ENCODE results near the gene LRPPRC.
"Not testable (repeated sequence)": the region's sequence is repeated elsewhere in the genome, so short reads cannot be mapped to it uniquely, and the experiment has no call there.

The LRPPRC gene

DNA sequence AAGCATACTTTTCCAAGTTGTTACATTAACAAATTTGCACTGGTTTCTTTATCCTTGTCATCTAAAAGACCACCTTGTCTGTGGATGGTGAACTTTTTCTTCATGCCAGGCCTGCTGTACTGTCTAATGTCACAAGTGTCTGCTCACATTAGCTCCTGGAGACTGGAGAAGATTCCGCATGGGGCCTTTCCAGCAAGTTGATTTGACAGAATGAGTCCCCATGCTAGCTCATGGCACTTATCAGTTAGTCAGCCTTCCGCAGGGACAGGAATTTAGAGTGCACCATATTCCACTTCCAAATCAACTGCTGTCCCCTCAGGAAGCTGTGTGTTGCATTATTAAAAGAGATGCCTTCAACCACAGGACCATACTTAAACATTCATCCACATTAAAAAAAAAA is 41.4 kb upstream of the LRPPRC start:
- ATAC-seq (ENCODE audit: low read depth): no peak
- H3K4me1 ChIP-seq (ENCODE audit: insufficient read depth, poor library complexity, severe bottlenecking): no peaks in the 10 kb centered on the region
- no peak overlapping the region for H3K4me3 ChIP-seq (ENCODE audit: severe bottlenecking)
- no peak for TF ChIP-seq CTCF (IDR thresholded peaks at IDR 0.05; ENCODE audit: poor library complexity, severe bottlenecking)
- no peak for DNase-seq (ENCODE audit: low spot score)
- H3K9me3 ChIP-seq (ENCODE audit: severe bottlenecking): no peaks in the 10 kb centered on the region
- no peaks in the 10 kb centered on the region for H3K36me3 ChIP-seq (ENCODE audit: low read depth)
- no peak overlapping the region for H3K27ac ChIP-seq (ENCODE audit: poor library complexity, severe bottlenecking)
- H3K27me3 ChIP-seq (ENCODE audit: insufficient read depth, poor library complexity, severe bottlenecking): no peaks in the 10 kb centered on the region

GRCh38 chr2:44033947-44034346 is 38.2 kb upstream of the LRPPRC start:
- no peaks in the 10 kb centered on the region for H3K27me3 ChIP-seq (ENCODE audit: insufficient read depth, poor library complexity, severe bottlenecking)
- no peak overlapping the region for H3K27ac ChIP-seq (ENCODE audit: poor library complexity, severe bottlenecking)
- no peak overlapping the region for H3K4me3 ChIP-seq (ENCODE audit: severe bottlenecking)
- no peak for DNase-seq (ENCODE audit: low spot score)
- no peaks in the 10 kb centered on the region for H3K4me1 ChIP-seq (ENCODE audit: insufficient read depth, poor library complexity, severe bottlenecking)
- no peaks in the 10 kb centered on the region for H3K36me3 ChIP-seq (ENCODE audit: low read depth)
- ATAC-seq (ENCODE audit: low read depth): no peak
- no peak for TF ChIP-seq CTCF (IDR thresholded peaks at IDR 0.05; ENCODE audit: poor library complexity, severe bottlenecking)
- no peaks in the 10 kb centered on the region for H3K9me3 ChIP-seq (ENCODE audit: severe bottlenecking)

DNA sequence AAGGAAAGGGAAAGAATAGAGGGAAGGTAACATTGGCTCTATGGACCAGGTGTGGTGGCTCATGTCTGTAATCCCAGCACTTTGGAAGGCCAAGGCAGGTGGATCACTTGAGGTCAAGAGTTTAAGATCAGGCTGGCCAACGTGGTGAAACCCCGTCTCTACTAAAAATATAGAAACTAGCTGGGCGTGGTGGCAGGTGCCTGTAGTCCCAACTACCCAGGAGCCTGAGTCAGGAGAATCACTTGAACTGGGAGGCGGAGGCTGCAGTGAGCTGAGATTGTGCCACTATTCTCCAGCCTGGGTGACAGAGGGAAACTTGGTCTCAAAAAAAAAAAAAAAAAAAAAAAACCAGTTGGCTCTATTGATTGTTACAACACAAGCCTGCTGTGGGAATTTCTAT is 31.3 kb upstream of the LRPPRC start:
- H3K27me3 ChIP-seq (ENCODE audit: insufficient read depth, poor library complexity, severe bottlenecking); H3K36me3 ChIP-seq (ENCODE audit: low read depth); H3K27ac ChIP-seq (ENCODE audit: poor library complexity, severe bottlenecking); DNase-seq (ENCODE audit: low spot score); H3K9me3 ChIP-seq (ENCODE audit: severe bottlenecking); H3K4me1 ChIP-seq (ENCODE audit: insufficient read depth, poor library complexity, severe bottlenecking); H3K4me3 ChIP-seq (ENCODE audit: severe bottlenecking); ATAC-seq (ENCODE audit: low read depth): not testable (repeated sequence)

DNA sequence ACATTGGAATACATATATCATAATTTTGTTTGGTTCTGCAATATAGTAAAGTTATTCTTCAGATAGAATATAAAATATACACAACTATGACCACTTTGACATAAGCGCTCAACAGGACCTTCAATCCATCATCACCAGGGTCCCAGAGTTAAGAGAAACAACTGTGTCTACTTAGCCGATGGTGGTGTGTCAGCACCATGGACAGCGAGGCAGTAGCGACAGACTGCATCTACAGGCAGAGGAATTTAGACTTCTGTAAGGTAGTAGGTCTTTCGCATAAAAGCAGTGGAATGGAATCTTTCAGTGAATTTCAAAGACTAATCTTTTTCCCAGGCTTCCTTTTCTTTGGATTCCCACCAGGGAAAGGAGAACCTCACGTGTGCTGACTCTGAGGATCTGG is 20.5 kb upstream of the LRPPRC start:
- Histone ChIP-seq H3K36me3 (ENCODE audit: low read depth) (no peaks in the 10 kb centered on the region), H3K4me1 (ENCODE audit: insufficient read depth, poor library complexity, severe bottlenecking) (no peaks in the 10 kb centered on the region), H3K27ac (ENCODE audit: poor library complexity, severe bottlenecking) (no peak overlapping the region), H3K4me3 (ENCODE audit: severe bottlenecking) (no peak overlapping the region), H3K9me3 (ENCODE audit: severe bottlenecking) (no peaks in the 10 kb centered on the region), H3K27me3 (ENCODE audit: insufficient read depth, poor library complexity, severe bottlenecking) (no peaks in the 10 kb centered on the region)
- DNase-seq (ENCODE audit: low spot score): no peak
- peak; percentile 51; the same call in 1 of the 3 replicates for ATAC-seq (ENCODE audit: low read depth)
- no peak for TF ChIP-seq CTCF (IDR thresholded peaks at IDR 0.05; ENCODE audit: poor library complexity, severe bottlenecking)

DNA sequence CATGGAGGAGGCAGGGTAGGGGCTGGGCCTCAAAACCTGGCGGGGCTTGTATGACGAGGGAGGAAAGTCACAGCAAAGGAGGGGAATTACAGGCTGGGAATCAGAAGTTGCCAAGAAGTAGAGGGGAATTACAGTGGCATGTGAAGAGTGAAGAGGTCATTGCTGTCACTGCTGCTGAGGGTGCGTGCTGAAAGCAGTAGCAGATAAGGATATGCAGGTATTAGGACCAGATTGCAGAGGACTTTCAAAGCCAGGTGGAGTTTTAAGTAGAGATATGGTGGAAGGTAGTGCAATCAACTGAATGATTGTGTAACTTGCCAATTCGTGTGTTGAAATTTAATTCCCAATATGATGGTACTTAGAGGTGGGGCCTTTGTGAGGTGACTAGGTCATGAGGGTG is 19.4 kb upstream of the LRPPRC start:
- H3K4me1 ChIP-seq (ENCODE audit: insufficient read depth, poor library complexity, severe bottlenecking): no peaks in the 10 kb centered on the region
- no peaks in the 10 kb centered on the region for H3K9me3 ChIP-seq (ENCODE audit: severe bottlenecking)
- no peak overlapping the region for H3K27ac ChIP-seq (ENCODE audit: poor library complexity, severe bottlenecking)
- ATAC-seq (ENCODE audit: low read depth) (no peak), DNase-seq (ENCODE audit: low spot score) (no peak)
- H3K27me3 ChIP-seq (ENCODE audit: insufficient read depth, poor library complexity, severe bottlenecking): no peaks in the 10 kb centered on the region
- TF ChIP-seq CTCF (IDR thresholded peaks at IDR 0.05; ENCODE audit: poor library complexity, severe bottlenecking): no peak
- H3K36me3 ChIP-seq (ENCODE audit: low read depth): no peaks in the 10 kb centered on the region
- H3K4me3 ChIP-seq (ENCODE audit: severe bottlenecking): no peak overlapping the region

GRCh38 chr2:44013205-44013604 is 17.4 kb upstream of the LRPPRC start:
- H3K36me3 ChIP-seq (ENCODE audit: low read depth); H3K9me3 ChIP-seq (ENCODE audit: severe bottlenecking); H3K27ac ChIP-seq (ENCODE audit: poor library complexity, severe bottlenecking); ATAC-seq (ENCODE audit: low read depth); DNase-seq (ENCODE audit: low spot score); H3K27me3 ChIP-seq (ENCODE audit: insufficient read depth, poor library complexity, severe bottlenecking); H3K4me3 ChIP-seq (ENCODE audit: severe bottlenecking); H3K4me1 ChIP-seq (ENCODE audit: insufficient read depth, poor library complexity, severe bottlenecking): not testable (repeated sequence)
